ENCODE data around the gene ARHGAP12.
"Not testable (repeated sequence)": the region's sequence is repeated elsewhere in the genome, so short reads cannot be mapped to it uniquely, and the experiment has no call there.

The ARHGAP12 gene

DNA sequence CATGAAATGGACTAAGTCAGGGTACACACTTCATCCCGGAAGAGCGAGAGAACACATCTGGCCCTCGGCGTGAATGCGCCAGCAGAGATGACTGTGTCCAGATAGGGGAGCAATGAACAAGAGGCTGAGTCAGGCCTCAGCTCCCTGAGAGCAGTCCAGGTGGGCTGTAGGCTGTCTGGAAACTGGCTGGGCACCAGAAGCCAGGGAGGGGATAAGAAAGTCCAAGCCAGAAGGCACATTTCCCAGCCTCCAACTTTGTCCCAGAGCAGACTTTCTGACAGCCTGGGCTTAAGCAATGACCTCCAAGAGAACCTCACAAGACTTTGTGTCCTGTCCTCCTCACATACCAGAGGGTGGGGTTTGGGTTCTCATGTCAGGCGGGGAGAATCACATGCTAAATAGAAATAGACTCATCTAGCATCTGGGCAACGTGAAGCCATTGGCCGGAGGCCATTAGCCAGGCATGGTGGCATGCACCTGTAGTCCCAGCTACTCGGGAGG lies 157.2 kb downstream of the ARHGAP12 start:
- no peak for DNase-seq (ENCODE audit: low spot score)
- Histone ChIP-seq H3K27ac (no peak overlapping the region), H3K4me3 (no peak overlapping the region)
- TF ChIP-seq, protein P1, sequence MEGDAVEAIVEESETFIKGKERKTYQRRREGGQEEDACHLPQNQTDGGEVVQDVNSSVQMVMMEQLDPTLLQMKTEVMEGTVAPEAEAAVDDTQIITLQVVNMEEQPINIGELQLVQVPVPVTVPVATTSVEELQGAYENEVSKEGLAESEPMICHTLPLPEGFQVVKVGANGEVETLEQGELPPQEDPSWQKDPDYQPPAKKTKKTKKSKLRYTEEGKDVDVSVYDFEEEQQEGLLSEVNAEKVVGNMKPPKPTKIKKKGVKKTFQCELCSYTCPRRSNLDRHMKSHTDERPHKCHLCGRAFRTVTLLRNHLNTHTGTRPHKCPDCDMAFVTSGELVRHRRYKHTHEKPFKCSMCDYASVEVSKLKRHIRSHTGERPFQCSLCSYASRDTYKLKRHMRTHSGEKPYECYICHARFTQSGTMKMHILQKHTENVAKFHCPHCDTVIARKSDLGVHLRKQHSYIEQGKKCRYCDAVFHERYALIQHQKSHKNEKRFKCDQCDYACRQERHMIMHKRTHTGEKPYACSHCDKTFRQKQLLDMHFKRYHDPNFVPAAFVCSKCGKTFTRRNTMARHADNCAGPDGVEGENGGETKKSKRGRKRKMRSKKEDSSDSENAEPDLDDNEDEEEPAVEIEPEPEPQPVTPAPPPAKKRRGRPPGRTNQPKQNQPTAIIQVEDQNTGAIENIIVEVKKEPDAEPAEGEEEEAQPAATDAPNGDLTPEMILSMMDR (IDR thresholded peaks at IDR 0.05): no peak

GRCh38 chr10:31770307-31770902 lies 158.2 kb downstream of the ARHGAP12 start:
- no peak for DNase-seq (ENCODE audit: low spot score)
- TF ChIP-seq, protein P1 (IDR thresholded peaks at IDR 0.05): peak; percentile 25
- no peak overlapping the region for H3K27ac ChIP-seq
- no peak overlapping the region for H3K4me3 ChIP-seq

- TF ChIP-seq, protein P1 (IDR thresholded peaks at IDR 0.05): no peak
- no peak for DNase-seq (ENCODE audit: low spot score)
- no peak overlapping the region for H3K27ac ChIP-seq
Measured at GRCh38 chr10:31769564-31769963, 159.1 kb downstream of the ARHGAP12 start.

GRCh38 chr10:31768935-31769334 lies 159.7 kb downstream of the ARHGAP12 start:
- not testable (repeated sequence) for DNase-seq (ENCODE audit: low spot score); H3K4me3 ChIP-seq
- peak overlapping the region in 1 of 2 donors; percentile 54 for H3K27ac ChIP-seq

More at GRCh38 chr10:31769564-31769963, 159.1 kb downstream of the ARHGAP12 start:
- H3K4me3 ChIP-seq: no peak overlapping the region

DNA sequence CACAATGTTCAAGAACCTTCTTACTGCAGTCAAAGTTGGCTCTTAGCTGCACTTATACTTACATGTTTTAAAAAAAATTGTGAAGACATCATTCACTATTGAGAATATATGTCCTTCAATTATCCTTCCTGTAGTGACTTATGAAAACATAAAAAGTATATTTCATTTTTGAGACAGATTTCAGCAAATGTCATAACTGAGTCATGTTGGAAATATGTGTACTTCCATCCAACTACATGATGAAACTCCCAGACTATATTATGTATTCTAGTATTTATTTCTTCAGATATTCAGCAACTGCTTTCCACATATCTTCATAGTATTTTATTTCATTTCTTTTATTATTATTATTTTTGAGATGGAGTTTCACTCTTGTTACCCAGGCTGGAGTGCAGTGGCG lies 160.2 kb downstream of the ARHGAP12 start:
- TF ChIP-seq, protein P1 (IDR thresholded peaks at IDR 0.05): no peak
- DNase-seq (ENCODE audit: low spot score): no peak
- no peak overlapping the region for H3K4me3 ChIP-seq
- peak overlapping the region in 1 of 2 donors; percentile 54 for H3K27ac ChIP-seq

GRCh38 chr10:31765541-31765940 lies 163.1 kb downstream of the ARHGAP12 start:
- TF ChIP-seq, protein P1 (IDR thresholded peaks at IDR 0.05): no peak
- H3K27ac ChIP-seq: peak overlapping the region; percentile 5 to 31

DNA sequence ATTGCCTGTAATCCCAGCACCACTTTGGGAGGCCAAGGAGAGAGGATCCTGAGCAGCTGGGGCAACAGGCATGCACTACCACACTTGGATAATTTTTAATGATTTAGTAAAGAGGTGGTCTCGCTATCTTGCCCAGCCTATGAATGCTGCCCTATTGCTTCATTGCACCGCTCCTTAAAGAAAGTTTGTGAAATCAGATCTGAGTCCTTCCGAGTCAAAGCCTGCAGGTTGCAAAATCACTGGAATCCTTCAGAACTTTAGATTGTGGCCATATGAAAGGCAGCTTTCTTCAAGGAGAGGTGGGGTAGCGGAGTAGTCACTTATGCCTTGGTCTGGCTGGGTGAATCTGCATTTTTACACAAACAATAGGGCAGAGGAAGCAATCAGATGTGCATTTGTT lies 166.3 kb downstream of the ARHGAP12 start:
- DNase-seq (ENCODE audit: low spot score): no peak
- no peak overlapping the region for H3K4me3 ChIP-seq
- TF ChIP-seq, protein P1 (IDR thresholded peaks at IDR 0.05): no peak
- H3K27ac ChIP-seq: no peak overlapping the region

More at GRCh38 chr10:31765541-31765940, 163.1 kb downstream of the ARHGAP12 start:
- DNase-seq (ENCODE audit: low spot score): no peak
- no peak overlapping the region for H3K4me3 ChIP-seq

Measured in coronary artery (tissue), 2 donors.